ENCODE results near the gene NRG2.

DNA sequence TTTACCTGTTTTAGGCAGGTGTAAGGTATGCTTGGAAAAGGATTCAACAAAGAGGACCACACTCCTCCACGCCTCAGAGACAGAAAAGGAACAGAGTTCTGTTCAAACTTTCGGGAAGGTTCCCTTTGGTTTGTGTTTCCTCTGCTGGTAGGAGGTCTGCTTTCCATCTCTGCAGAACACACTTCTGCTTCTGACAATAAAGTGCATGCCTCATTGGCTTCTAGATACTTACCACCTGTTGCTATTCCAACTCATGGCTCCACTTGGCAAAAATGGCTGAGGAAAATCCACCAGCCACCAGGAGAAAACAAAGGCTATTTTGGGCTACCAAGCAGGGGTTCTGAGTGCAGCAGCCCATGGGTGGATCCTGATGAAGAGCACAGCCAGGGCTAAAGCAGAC, 112.7 kb downstream of the NRG2 start:
- TF ChIP-seq, protein P1, sequence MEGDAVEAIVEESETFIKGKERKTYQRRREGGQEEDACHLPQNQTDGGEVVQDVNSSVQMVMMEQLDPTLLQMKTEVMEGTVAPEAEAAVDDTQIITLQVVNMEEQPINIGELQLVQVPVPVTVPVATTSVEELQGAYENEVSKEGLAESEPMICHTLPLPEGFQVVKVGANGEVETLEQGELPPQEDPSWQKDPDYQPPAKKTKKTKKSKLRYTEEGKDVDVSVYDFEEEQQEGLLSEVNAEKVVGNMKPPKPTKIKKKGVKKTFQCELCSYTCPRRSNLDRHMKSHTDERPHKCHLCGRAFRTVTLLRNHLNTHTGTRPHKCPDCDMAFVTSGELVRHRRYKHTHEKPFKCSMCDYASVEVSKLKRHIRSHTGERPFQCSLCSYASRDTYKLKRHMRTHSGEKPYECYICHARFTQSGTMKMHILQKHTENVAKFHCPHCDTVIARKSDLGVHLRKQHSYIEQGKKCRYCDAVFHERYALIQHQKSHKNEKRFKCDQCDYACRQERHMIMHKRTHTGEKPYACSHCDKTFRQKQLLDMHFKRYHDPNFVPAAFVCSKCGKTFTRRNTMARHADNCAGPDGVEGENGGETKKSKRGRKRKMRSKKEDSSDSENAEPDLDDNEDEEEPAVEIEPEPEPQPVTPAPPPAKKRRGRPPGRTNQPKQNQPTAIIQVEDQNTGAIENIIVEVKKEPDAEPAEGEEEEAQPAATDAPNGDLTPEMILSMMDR (IDR thresholded peaks at IDR 0.05), result no peak
- no peak for TF ChIP-seq POLR2A (IDR thresholded peaks at IDR 0.05)
- TF ChIP-seq EP300 (IDR thresholded peaks at IDR 0.05), result no peak

All from ovary (tissue), 3 donors.